Loucy (cell line): Measurements from ENCODE around the gene MACROD1.
"Not testable (repeated sequence)": the region's sequence is repeated elsewhere in the genome, so short reads cannot be mapped to it uniquely, and the experiment has no call there.

ENCODE experiments used
- H2AFZ ChIP-seq: fragments of 200-600 bp; sonication (generic); 2 replicates; pipeline ENCODE4 v1.6.0; 2016; ENCODE audit warnings: antibody characterized with exemption, mild to moderate bottlenecking, low read length, moderate library complexity
- H3F3A ChIP-seq: fragments of 200-600 bp; 2 replicates; pipeline ENCODE4 v1.6.0; 2016; ENCODE audit warnings: antibody characterized with exemption, low read depth, mild to moderate bottlenecking
- H3K27me3 ChIP-seq: fragments of 200-600 bp; sonication (generic); 2 replicates; pipeline ENCODE4 v1.6.1; 2014; ENCODE audit warnings: low read length, mild to moderate bottlenecking; ENCODE audit not compliant: insufficient read depth, poor library complexity, severe bottlenecking
- H3K36me3 ChIP-seq: fragments of 200-600 bp; sonication (generic); 2 replicates; pipeline ENCODE4 v1.6.1; 2016; ENCODE audit warnings: low read length; ENCODE audit not compliant: insufficient read depth
- H3K4me1 ChIP-seq: fragments of 200-600 bp; sonication (generic); 2 replicates; pipeline ENCODE4 v1.5.1; 2014; ENCODE audit warnings: low read length, mild to moderate bottlenecking; ENCODE audit not compliant: insufficient read depth, poor library complexity, severe bottlenecking
- H3K4me2 ChIP-seq: fragments of 200-600 bp; sonication (generic); 2 replicates; pipeline ENCODE4 v1.6.0; 2014; ENCODE audit warnings: antibody characterized with exemption, low read length, low read depth, mild to moderate bottlenecking; ENCODE audit not compliant: poor library complexity, severe bottlenecking
- H3K4me3 ChIP-seq: fragments of 200-600 bp; sonication (generic); 2 replicates; pipeline ENCODE4 v1.5.1; 2014; ENCODE audit warnings: low read length, mild to moderate bottlenecking, mixed read lengths; ENCODE audit not compliant: poor library complexity, severe bottlenecking
- H3K79me2 ChIP-seq: fragments of 200-600 bp; sonication (generic); 2 replicates; pipeline ENCODE4 v1.6.1; 2014; ENCODE audit warnings: low read length; ENCODE audit not compliant: insufficient read depth
- H3K9ac ChIP-seq: fragments of 200-600 bp; sonication (generic); 2 replicates; pipeline ENCODE4 v1.6.0; 2014; ENCODE audit warnings: mild to moderate bottlenecking, low read depth, low read length, moderate library complexity; ENCODE audit not compliant: poor library complexity, severe bottlenecking
- H3K9me2 ChIP-seq: fragments of 200-600 bp; sonication (generic); replicated peaks from 2 replicates; pipeline ENCODE4 v1.6.1; 2016; ENCODE audit warnings: low read depth, low read length, mixed read lengths
- H3K9me3 ChIP-seq: fragments of 200-600 bp; sonication (generic); 2 replicates; pipeline ENCODE4 v1.6.1; 2014; ENCODE audit warnings: mild to moderate bottlenecking, antibody characterized with exemption, low read length, low read depth; ENCODE audit not compliant: insufficient read depth
- H4K20me1 ChIP-seq: fragments of 200-600 bp; sonication (generic); 2 replicates; pipeline ENCODE4 v1.6.0; 2014; ENCODE audit warnings: antibody characterized with exemption, low read length, mild to moderate bottlenecking; ENCODE audit not compliant: insufficient read depth, poor library complexity, severe bottlenecking
- EZH2phosphoT487 ChIP-seq: fragments of 200-600 bp; IDR thresholded peaks from 2 replicates; pipeline ENCODE4 v1.6.1; 2018; ENCODE audit warnings: antibody characterized with exemption, mild to moderate bottlenecking, moderate library complexity, borderline replicate concordance
- TF ChIP-seq, protein P1 (sequence below): fragments of 200-600 bp; sonication (generic); conservative IDR thresholded peaks from 2 replicates; pipeline ENCODE4 v1.5.1; 2014; ENCODE audit warnings: mild to moderate bottlenecking, antibody characterized with exemption, low read length

Gene MACROD1

GRCh38 chr11:64048042-64048854 lies 117.7 kb downstream of the MACROD1 start:
- no peaks in the 10 kb centered on the region for H3F3A ChIP-seq
- H3K9me3 ChIP-seq: no peaks in the 10 kb centered on the region
- H3K4me1 ChIP-seq: no peaks in the 10 kb centered on the region
- H2AFZ ChIP-seq: no peak overlapping the region
- no peak overlapping the region for H3K9ac ChIP-seq
- no peaks in the 10 kb centered on the region for H3K79me2 ChIP-seq
- H3K27me3 ChIP-seq: no peaks in the 10 kb centered on the region
- TF ChIP-seq EZH2phosphoT487: no peak
- TF ChIP-seq, protein P1, sequence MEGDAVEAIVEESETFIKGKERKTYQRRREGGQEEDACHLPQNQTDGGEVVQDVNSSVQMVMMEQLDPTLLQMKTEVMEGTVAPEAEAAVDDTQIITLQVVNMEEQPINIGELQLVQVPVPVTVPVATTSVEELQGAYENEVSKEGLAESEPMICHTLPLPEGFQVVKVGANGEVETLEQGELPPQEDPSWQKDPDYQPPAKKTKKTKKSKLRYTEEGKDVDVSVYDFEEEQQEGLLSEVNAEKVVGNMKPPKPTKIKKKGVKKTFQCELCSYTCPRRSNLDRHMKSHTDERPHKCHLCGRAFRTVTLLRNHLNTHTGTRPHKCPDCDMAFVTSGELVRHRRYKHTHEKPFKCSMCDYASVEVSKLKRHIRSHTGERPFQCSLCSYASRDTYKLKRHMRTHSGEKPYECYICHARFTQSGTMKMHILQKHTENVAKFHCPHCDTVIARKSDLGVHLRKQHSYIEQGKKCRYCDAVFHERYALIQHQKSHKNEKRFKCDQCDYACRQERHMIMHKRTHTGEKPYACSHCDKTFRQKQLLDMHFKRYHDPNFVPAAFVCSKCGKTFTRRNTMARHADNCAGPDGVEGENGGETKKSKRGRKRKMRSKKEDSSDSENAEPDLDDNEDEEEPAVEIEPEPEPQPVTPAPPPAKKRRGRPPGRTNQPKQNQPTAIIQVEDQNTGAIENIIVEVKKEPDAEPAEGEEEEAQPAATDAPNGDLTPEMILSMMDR: no peak
- H4K20me1 ChIP-seq: no peaks in the 10 kb centered on the region
- H3K36me3 ChIP-seq: no peaks in the 10 kb centered on the region
- no peak overlapping the region for H3K4me2 ChIP-seq
- H3K9me2 ChIP-seq: no peaks in the 10 kb centered on the region
- no peak overlapping the region for H3K4me3 ChIP-seq

- H3K4me1 ChIP-seq, H4K20me1 ChIP-seq, H3K36me3 ChIP-seq, H3K9ac ChIP-seq, H3K27me3 ChIP-seq, H3K4me2 ChIP-seq, H3K9me3 ChIP-seq, H3K4me3 ChIP-seq, H3F3A ChIP-seq, H3K79me2 ChIP-seq, H2AFZ ChIP-seq, H3K9me2 ChIP-seq: not testable (repeated sequence)
Observed at GRCh38 chr11:64047373-64047772, 118.5 kb downstream of the MACROD1 start.

DNA sequence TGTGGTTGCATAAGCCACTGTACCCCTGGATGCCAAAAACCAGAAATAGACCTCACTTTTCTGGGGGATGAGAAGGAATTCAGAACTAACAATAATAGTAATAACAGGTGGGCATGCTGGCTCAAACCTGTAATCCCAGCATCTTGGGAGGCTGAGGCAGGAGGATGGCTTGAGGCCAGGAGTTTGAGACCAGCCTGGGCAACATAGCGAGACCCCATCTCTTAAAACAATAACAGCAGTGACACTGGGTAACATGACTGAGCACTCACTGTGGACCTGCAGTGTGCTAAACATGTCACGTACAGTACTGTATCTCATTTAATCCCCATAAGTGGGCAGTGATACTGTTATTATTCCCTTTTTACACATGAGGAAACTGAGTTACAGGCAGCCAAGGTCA lies 120.2 kb downstream of the MACROD1 start:
- Histone ChIP-seq H3K4me3 (no peak overlapping the region), H3K9me3 (no peaks in the 10 kb centered on the region), H3K9me2 (no peaks in the 10 kb centered on the region), H2AFZ (no peak overlapping the region), H3K4me1 (no peaks in the 10 kb centered on the region), H3K27me3 (no peaks in the 10 kb centered on the region), H4K20me1 (no peaks in the 10 kb centered on the region), H3F3A (no peaks in the 10 kb centered on the region), H3K79me2 (no peaks in the 10 kb centered on the region), H3K4me2 (no peak overlapping the region), H3K36me3 (no peaks in the 10 kb centered on the region), H3K9ac (no peak overlapping the region)
- TF ChIP-seq, protein P1: no peak
- no peak for TF ChIP-seq EZH2phosphoT487
